Adrenal gland (tissue), 5 donors: ENCODE results near the gene CDK6.

Source experiments
- POLR2A ChIP-seq, 2 donors: fragments of 450-650 bp; IDR thresholded peaks; one replicate each; pipeline ENCODE4 v1.6.1; 2017; ENCODE audit warnings: antibody characterized with exemption in 2 of 2, mild to moderate bottlenecking in 2 of 2, moderate library complexity in 1 of 2
- TF ChIP-seq, protein P1 (sequence below), 6 experiments: fragments of 450-650 bp in 4 of 6; fragments of 200-600 bp in 2 of 6; sonication (generic) in 1 of 6; IDR thresholded peaks; 1 replicate in 5 of 6; 2 replicates in 1 of 6; pipeline versions ENCODE4 v1.5.1 to v1.8.0; 2016 to 2021; ENCODE audit warnings: antibody characterized with exemption in 6 of 6, mild to moderate bottlenecking in 2 of 6, moderate library complexity in 1 of 6
- donor health status: DM: no; HTN: no; CAD: no.

DNA sequence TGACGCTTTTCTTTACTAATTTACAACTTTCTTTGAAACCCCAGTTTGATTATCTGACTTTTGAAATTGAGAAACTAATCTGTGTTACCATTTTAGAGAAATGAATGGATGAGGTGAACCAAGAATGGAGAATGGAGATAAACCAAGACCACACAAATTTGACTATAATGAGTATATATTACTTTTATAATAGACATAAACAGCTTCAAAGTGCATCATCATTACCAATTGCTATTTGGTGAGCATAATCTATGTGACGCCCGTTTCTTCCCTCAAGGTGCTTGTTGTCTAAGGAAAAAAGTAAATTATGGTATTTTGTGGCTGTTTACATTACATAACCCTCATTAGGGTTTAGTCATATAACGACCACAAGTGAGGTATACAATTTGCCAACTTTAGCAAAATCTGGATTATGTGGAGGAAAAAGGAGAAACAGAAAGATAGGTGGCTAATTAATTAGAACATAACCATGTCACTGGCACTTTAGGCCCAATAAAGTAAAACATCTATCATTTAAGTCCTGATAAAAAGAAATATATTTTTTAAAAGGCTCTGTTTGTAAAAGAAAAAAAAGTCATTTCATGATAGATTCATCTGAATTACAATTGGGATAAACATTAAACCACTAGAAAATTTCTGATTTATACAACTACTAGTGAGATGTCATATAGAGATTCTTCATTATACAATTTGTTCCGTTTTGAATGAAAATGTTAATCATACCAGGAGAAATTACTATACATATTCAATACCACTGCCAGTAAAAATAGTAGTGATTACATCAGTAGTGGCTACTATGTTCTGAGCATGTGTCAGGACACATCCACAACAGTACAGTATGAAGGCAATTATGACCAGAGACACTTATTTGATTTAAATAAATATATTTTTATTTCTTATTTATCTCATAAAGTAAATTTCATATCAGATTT, 128.0 kb downstream of the CDK6 start:
- TF ChIP-seq, protein P1, sequence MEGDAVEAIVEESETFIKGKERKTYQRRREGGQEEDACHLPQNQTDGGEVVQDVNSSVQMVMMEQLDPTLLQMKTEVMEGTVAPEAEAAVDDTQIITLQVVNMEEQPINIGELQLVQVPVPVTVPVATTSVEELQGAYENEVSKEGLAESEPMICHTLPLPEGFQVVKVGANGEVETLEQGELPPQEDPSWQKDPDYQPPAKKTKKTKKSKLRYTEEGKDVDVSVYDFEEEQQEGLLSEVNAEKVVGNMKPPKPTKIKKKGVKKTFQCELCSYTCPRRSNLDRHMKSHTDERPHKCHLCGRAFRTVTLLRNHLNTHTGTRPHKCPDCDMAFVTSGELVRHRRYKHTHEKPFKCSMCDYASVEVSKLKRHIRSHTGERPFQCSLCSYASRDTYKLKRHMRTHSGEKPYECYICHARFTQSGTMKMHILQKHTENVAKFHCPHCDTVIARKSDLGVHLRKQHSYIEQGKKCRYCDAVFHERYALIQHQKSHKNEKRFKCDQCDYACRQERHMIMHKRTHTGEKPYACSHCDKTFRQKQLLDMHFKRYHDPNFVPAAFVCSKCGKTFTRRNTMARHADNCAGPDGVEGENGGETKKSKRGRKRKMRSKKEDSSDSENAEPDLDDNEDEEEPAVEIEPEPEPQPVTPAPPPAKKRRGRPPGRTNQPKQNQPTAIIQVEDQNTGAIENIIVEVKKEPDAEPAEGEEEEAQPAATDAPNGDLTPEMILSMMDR (IDR thresholded peaks at IDR 0.05): no peak
- TF ChIP-seq POLR2A (IDR thresholded peaks at IDR 0.05): no peak
